Thoracic aorta (tissue), 2 donors: ENCODE measurements around the gene WNT11. TPM values are rescaled to one million over a fixed set of nuclear protein-coding genes. Genes with fewer than 3 reads are reported as not detected.

ENCODE experiments used
- ATAC-seq: fragments of 150-250 bp; one replicate; pipeline ENCODE4 v1.8.0; 2017; ENCODE audit warnings: low read depth; ENCODE audit not compliant: insufficient number of reproducible peaks, low FRiP score
- DNase-seq: peaks from one replicate; pipeline ENCODE4 v3.0.0-alpha.2; 2020; ENCODE audit warnings: low spot score
- H3K27ac ChIP-seq, 2 donors: fragments of 200-600 bp; sonication (generic); 1 replicate in 1 of 2; 2 replicates in 1 of 2; pipeline ENCODE4 v1.5.1; 2016; ENCODE audit warnings: mild to moderate bottlenecking in 2 of 2, moderate library complexity in 2 of 2
- H3K27me3 ChIP-seq: fragments of 200-600 bp; sonication (generic); replicated peaks from 2 replicates; pipeline ENCODE4 v1.6.0; 2016; ENCODE audit warnings: mild to moderate bottlenecking; ENCODE audit not compliant: insufficient read depth
- H3K36me3 ChIP-seq: fragments of 200-600 bp; sonication (generic); one replicate; pipeline ENCODE4 v1.5.1; 2016
- H3K4me1 ChIP-seq, 2 donors: fragments of 200-600 bp; sonication (generic); 1 replicate in 1 of 2; 2 replicates in 1 of 2; pipeline versions ENCODE4 v1.5.1 to v1.6.0; 2016; ENCODE audit warnings: low read depth in 2 of 2, mild to moderate bottlenecking in 1 of 2; ENCODE audit not compliant: control insufficient read depth in 1 of 2
- H3K4me3 ChIP-seq: fragments of 200-600 bp; sonication (generic); 2 replicates; pipeline ENCODE4 v1.5.1; 2016; ENCODE audit warnings: mild to moderate bottlenecking
- H3K9me3 ChIP-seq: fragments of 200-600 bp; sonication (generic); 2 replicates; pipeline ENCODE4 v1.5.1; 2016
- total RNA-seq, 2 donors: library from RNA; depleted of rRNA; stranded (reverse); fragments of >200 nt; gene quantifications; one replicate each; pipeline versions ENCODE4 v1.1.0 to v1.2.3, GENCODE V29; 2016
- TF ChIP-seq, protein P1 (sequence below): fragments of 200-600 bp; sonication (generic); IDR thresholded peaks from one replicate; pipeline ENCODE4 v1.5.1; 2019; ENCODE audit warnings: antibody characterized with exemption

Gene WNT11
- total RNA-seq, 2 donors from 2014 or later = 12.0 to 35.1 TPM

DNA sequence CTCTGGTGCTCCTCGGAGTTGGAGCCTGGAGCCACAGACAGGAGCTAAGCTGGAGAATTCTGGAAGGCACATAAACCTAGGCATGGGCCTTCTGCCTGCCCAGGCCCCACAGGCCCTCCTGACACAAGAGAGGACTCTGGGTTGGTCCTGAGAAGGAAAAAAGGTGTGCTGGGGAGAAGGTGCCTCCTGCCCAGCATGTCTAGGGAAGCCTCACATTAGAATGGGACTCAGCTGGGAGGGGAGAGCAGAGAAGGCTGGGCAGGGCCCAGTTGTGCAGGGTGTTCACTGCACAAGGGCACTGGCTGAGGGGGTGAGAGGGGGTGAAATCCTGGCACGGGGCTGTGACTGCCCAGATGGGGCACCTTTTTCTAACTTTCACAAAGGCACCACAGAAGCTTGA is 39.4 kb upstream of the WNT11 start:
- H3K27ac ChIP-seq = no peak overlapping the region
- no peaks in the 10 kb centered on the region for H3K27me3 ChIP-seq
- no peaks in the 10 kb centered on the region for H3K9me3 ChIP-seq
- ATAC-seq = no peak
- H3K36me3 ChIP-seq = no peaks in the 10 kb centered on the region
- no peaks in the 10 kb centered on the region for H3K4me1 ChIP-seq
- no peak for DNase-seq
- TF ChIP-seq, protein P1, sequence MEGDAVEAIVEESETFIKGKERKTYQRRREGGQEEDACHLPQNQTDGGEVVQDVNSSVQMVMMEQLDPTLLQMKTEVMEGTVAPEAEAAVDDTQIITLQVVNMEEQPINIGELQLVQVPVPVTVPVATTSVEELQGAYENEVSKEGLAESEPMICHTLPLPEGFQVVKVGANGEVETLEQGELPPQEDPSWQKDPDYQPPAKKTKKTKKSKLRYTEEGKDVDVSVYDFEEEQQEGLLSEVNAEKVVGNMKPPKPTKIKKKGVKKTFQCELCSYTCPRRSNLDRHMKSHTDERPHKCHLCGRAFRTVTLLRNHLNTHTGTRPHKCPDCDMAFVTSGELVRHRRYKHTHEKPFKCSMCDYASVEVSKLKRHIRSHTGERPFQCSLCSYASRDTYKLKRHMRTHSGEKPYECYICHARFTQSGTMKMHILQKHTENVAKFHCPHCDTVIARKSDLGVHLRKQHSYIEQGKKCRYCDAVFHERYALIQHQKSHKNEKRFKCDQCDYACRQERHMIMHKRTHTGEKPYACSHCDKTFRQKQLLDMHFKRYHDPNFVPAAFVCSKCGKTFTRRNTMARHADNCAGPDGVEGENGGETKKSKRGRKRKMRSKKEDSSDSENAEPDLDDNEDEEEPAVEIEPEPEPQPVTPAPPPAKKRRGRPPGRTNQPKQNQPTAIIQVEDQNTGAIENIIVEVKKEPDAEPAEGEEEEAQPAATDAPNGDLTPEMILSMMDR = no peak
- H3K4me3 ChIP-seq = no peak overlapping the region

DNA sequence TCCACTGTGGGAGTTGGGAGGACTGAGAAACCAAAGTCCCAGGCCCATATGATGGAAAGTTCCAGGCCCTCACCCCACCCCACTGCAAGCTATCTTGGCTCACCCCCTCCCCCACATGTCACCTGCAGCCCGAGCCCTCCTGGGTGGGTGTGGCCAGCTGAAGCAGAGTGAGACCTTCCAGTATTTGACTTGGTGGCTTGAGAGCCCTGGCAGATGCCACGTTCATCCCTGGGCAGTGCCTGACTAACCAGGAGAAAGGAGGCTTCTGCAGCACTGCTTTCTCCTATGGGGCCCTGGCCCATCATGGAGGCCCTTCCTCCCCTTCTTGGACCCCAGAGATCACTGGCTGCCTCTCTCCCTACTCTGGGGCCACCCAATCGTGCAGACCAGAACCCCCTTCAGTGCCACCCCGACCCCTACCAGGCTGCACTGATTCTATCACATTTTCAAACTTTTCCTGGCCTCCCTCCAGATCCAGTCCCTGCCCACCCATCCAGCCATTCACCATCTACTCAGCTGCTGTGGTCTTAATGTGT is 38.1 kb upstream of the WNT11 start:
- Histone ChIP-seq H3K36me3 (no peaks in the 10 kb centered on the region), H3K4me3 (no peak overlapping the region), H3K9me3 (no peaks in the 10 kb centered on the region), H3K27ac (no peak overlapping the region), H3K27me3 (no peaks in the 10 kb centered on the region), H3K4me1 (no peaks in the 10 kb centered on the region)
- no peak for DNase-seq
- TF ChIP-seq, protein P1 = no peak
- ATAC-seq = no peak

DNA sequence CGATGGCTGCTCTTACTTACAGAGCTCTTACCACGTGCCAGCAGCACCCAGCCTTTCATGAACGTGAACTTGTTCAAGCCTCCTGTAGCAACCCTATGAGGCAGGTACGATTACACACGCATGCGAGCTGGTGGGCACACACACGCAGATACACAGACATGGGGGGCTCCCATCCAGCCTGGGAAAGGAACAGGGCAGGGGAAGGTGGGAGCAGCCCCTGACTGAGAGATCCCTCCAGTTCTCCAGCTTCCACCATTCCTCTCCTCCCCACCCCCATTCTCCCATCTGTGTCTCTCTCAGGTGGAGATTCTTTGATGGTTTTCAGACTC is 37.6 kb upstream of the WNT11 start:
- TF ChIP-seq, protein P1 = no peak
- H3K27ac ChIP-seq = no peak overlapping the region
- H3K4me3 ChIP-seq = no peak overlapping the region
- DNase-seq (no peak), ATAC-seq (no peak)
- no peaks in the 10 kb centered on the region for H3K27me3 ChIP-seq
- H3K36me3 ChIP-seq = no peaks in the 10 kb centered on the region
- H3K4me1 ChIP-seq = no peaks in the 10 kb centered on the region
- no peaks in the 10 kb centered on the region for H3K9me3 ChIP-seq

DNA sequence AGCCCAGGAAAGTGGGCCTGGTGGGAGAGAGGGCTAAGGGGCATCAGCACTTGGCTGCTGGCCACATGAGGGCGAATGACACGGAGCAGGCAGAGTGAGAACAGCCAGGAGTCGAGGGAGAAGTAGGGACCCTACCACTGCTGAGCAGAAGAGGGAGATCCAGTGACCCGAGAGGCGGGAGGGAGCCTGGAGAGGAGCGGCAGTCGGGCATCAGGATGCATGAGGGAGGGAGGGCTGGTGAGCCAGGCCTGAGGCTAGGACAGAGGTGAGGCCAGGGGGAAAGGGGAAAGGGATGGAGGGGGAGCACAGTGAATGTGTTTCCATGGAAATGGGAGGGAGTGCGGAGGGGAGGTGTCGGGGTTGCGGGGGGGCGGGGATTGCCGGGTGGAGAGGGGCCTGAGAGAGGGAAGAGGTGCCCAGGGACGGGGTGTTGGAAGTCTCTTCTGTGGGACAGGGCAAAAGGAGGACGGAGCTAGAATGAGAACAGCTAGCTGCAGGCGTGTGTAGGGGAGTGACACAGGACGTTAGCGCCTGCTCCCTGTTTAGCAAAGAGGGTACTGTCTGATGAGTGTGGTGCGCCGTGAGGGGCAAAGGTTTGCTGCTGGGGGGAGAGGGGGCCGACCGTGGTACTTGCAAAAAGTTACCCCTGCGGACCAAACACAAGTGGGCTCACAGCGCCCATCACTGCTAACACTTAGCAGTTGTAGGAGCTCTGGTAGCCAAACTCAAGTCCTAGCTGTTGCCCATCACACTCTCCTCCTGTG is 37.1 kb upstream of the WNT11 start:
- Histone ChIP-seq H3K4me1 (no peaks in the 10 kb centered on the region), H3K4me3 (no peak overlapping the region), H3K27me3 (no peaks in the 10 kb centered on the region), H3K36me3 (no peaks in the 10 kb centered on the region), H3K9me3 (no peaks in the 10 kb centered on the region), H3K27ac (no peak overlapping the region)
- DNase-seq (no peak), ATAC-seq (no peak)
- TF ChIP-seq, protein P1 = no peak

DNA sequence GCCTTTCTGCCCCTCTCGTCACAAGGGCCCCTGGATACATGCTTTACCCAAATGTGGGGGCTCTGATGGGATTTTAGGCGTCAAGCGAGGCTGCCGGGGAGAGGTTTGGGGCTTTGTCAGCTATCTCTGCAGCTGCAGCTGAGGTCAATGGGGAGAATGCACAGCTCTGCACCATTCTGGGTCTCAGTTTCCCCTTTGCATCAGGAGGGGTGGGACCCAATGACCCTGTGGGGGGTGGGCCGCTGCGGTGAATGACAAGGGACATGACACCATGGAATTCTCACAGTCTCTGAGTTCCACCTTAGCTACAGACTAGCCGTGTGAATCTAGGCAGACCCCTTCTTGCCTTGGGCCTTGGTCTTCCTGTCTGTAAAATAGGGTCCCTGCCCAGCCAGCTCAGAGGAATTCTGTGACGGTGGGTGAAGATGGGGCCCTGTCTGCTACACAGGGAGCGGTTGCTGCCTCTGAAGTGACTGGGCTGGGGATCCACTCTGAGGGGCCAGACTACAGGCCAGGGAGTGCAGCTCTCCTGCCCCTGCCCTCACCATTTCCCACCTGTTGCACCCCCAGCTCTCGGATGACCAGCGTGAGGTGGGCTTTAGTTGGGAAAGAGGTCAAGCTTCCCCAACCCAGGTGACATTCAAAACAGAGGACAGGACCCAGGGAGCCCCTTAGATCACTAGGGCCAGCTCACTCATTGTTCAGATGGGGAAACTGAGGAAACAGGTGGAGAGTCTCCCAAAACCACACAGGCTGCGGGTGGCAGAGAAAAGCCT is 35.9 kb upstream of the WNT11 start:
- no peaks in the 10 kb centered on the region for H3K9me3 ChIP-seq
- no peaks in the 10 kb centered on the region for H3K36me3 ChIP-seq
- no peak for DNase-seq
- H3K4me1 ChIP-seq = peaks cover 0 to under 1% of the 10 kb centered on the region in 2 donors
- TF ChIP-seq, protein P1 = no peak
- no peak for ATAC-seq
- H3K4me3 ChIP-seq = no peak overlapping the region
- H3K27me3 ChIP-seq = no peaks in the 10 kb centered on the region
- no peak overlapping the region for H3K27ac ChIP-seq
